ENCODE results near the gene LIPM.

DNA sequence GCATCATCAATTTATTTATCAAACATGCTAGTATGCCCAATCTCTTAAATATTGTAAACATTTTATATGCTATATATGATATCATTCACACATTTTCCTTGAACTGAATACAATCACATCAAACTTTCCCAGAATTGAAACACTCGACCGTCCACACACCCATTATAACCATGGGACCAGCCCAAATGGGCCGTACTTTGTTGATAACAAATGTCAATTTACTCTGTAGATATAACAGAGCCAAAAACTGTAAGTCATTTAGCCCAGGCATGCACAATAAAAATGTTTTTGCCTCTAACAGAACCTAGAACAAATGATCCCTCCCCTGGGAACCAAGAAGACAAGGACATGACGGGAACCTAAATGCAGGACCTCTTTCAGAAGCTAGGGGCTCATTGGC lies 49.8 kb downstream of the LIPM start:
- TF ChIP-seq GATA2 (IDR thresholded peaks at IDR 0.05; ENCODE audit: low read depth, low read length) (no peak), GATA3 (IDR thresholded peaks at IDR 0.05; ENCODE audit: low read depth, low read length) (no peak)
